Measurements from ENCODE around the gene KIT.

Gene KIT

DNA sequence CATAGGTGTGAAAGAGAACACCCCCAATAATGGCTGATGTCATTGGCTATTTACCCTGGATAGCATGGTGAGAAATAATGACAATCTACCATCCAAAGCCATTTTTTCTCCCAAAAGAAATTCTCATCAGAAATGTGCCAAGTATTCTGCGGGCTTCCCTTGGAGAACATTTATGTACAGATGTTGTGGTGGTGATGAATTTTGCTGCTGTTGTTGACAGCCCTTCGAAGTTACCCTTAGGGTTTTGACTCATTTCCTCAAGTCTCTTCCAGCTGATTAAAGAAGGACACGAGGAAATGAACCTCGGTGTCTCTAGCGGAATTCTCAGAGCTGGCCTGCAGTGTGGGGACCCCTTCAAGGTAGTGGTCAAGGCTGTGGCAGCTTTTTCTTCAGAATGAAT, 3.4 kb downstream of the KIT start:
- no peak for DNase-seq

GRCh38 chr4:54661686-54662085, 3.9 kb downstream of the KIT start:
- no peak for DNase-seq

GRCh38 chr4:54662123-54662522, 4.4 kb downstream of the KIT start:
- no peak for DNase-seq

DNA sequence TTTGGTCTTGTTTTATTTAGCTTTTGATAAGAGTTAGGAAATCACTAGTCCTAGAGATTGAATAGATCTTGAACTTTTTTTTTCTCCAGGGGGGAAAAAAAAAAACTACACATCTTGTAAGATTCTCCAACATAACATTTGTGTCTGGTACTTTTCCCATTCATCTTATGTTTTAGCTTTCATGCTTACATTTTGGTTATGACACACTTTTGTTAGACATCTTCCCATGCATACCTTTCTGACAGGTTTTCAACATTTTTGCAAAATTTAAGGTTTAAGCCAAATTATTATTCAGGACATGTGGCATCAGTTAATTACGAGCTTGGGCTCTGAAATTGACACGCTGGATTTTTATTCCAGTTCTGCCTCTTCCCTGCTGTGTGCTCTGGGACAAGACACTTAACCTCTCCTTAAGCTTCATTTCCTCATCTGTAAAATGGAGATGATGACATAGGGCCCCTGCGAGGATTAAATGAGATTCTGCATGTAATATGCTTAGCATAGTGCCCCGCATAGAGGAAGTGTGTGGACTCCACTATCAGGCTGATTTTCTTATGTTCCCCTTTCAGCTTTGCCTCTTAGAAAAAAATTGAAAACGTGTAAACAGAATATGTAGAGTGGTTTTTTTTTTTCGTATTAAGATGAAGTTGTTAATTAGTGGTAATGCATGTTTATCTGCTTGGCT, 5.3 kb downstream of the KIT start:
- DNase-seq: no peak

DNA sequence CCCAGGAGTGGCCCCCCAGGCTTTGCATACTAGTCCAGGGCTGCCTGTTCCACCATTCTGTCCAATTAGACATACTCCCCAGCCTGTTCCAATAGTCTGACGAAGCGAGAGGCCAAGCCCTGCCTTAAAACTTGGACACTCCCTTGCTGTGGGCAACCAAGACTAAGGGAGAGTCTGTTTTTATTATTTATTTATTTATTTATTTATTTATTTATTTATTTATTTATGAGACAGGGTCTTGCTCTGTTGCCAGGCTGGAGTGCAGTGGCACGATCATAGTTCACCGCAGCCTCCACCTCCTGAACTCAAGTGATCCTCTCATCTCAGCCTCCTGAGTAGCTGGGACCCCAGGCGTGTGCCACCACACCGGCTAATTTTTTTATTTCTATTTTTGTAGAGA, 6.6 kb downstream of the KIT start:
- no peak for DNase-seq

- DNase-seq: no peak
Observed at GRCh38 chr4:54668014-54668611, 10.4 kb downstream of the KIT start.

DNA sequence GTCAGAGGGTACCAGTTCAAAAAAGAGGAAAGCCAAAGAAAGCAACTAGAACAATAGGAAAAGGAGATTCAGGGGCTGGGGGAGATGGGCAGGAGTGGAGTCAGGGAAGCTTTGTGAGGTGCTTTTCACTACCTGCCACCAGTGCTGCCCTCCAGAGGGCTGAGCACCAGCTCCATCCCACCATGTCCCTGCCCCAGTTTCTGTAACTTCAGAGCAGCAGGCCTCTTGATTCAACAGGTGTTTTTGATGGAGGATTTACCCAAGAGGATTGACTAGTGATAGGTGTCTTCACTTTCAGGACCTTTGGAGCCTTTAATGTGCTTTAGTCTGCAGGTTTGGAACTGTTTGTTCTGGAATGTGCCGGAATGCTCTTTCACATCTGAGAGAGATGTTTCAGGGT, 12.1 kb downstream of the KIT start:
- DNase-seq: no peak

GRCh38 chr4:54675721-54676461, 18.1 kb downstream of the KIT start:
- DNase-seq: no peak

GRCh38 chr4:54676658-54677057, 18.9 kb downstream of the KIT start:
- DNase-seq: no peak

- no peak for DNase-seq
Observed at GRCh38 chr4:54677416-54677815, 19.7 kb downstream of the KIT start.

- DNase-seq: no peak
Observed at GRCh38 chr4:54677853-54678650, 20.3 kb downstream of the KIT start.

DNA sequence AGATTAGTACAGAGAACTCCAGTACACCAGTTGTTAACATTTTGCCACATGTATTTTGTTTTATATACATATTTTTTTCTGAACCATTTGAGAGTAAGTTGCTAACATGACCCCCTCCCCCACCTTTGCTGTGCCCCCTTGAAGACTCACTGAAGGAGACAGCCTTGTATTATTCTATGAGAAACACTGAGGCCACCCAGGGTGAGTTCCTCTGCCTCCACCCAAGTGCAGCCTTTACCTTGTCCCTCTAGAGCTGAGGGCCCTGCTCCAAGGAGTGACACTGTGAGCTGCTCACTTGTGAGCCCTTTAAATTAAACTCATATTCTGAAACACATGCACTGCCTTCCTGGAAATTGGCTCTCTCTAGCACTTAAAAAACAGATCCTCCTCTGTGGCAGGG, 21.1 kb downstream of the KIT start:
- DNase-seq: no peak

GRCh38 chr4:54679813-54680212, 22.1 kb downstream of the KIT start:
- no peak for DNase-seq

- no peak for DNase-seq
Observed at GRCh38 chr4:54683616-54684346, 26.0 kb downstream of the KIT start.

DNA sequence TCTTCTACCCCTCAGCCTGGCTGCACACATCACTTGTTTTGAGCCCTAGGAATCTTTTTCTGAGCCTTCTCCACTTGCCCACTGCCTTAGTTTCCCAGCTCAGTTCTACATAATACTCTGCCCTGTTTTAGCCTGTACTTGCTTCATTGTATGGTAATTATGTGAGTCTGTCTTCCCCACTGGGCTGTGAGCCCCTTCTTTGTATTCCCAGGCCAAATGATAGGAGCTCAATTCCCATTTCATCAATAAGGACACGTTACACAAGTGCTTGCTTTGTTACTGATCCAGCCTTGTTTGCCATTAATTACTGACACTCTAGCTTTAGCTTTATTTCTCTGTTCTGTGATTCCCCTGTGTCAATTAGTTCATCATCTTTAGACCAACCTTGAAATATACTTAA, 28.1 kb downstream of the KIT start:
- DNase-seq: no peak

DNA sequence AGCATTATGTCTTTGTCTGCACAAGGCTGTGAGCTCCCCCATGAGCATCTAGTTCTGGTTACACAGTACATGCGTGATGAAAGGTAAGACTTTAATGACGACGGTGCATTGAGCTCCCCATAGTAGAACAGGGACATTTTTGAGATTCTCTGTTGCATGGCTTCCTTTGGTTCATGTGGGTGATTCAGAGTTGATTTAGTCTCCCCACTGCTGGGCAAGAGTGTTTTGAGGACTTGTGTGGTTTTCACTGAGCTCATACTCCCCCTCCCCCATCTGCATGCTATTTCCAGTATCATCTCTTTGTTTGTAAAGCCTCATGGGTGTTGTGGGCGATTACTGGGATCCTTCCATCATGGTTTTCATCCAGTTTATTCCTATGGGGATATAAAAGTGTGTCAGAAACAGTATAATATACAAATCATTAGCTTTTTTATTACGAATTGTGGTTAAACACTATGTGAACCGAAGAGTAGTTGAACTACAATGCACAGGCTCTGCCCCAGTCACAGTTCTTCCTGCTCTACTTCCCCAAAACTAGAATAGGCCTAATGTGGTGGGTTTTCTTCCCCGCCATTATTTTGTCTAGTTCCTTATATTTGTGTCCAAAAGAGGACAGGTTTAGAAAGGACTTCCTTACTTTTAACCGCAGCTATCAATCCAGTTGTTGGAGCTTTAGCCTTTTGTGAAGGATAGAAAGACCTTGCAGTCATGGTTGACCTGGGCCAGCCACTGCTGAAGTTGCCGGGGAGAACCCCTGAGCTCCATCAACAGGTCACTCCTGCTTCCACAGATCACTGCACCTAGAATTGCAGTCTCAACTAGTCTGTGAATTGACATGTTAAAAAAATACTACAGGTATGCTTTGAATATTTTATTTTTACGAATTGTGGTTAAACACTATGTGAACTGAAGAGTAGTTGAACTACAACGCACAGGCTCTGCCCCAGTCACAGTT, 30.4 kb downstream of the KIT start:
- DNase-seq: peak; percentile 41

- DNase-seq: no peak
Observed at GRCh38 chr4:54695337-54695736, 37.6 kb downstream of the KIT start.

GRCh38 chr4:54695788-54696187, 38.0 kb downstream of the KIT start:
- no peak for DNase-seq

DNA sequence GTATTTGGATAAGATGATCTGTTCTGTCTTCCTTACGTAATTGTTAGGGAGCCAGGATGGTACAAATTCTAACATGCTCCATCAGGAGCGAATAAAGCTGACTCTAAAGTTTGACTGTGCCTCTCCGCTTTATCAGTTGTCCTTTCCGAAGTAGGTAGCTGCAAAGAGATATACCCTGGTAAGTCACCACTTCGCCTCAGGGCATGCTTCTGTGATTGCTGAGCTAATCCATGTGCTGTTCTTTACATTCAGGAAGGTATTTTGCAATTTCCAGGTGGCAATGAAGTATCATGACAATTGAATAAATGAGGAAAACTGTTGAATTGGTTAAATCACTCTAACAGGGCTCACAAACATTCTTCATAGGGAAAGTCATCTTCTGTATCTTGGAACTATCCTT, 38.9 kb downstream of the KIT start:
- no peak for DNase-seq

DNA sequence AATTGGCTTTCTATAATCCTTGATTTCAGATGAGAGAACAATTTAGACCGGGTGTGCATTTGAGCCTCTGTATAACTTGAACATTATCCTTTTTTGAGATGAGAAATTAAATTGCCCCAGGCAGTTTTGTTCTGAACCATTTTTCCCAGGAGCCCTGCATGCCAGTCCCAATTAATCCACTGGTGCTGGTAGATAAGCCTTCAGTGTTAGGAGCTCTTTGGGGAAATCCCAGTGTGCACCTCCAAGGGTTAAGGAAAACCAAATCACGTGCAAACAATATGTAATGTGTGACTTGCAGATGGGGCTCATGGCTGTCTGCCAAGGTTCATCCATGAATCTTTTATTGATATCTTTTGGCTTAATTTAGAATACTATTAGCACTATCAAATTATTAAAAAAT, 43.2 kb downstream of the KIT start:
- no peak for DNase-seq

- no peak for DNase-seq
Observed at GRCh38 chr4:54703182-54703581, 45.4 kb downstream of the KIT start.

DNA sequence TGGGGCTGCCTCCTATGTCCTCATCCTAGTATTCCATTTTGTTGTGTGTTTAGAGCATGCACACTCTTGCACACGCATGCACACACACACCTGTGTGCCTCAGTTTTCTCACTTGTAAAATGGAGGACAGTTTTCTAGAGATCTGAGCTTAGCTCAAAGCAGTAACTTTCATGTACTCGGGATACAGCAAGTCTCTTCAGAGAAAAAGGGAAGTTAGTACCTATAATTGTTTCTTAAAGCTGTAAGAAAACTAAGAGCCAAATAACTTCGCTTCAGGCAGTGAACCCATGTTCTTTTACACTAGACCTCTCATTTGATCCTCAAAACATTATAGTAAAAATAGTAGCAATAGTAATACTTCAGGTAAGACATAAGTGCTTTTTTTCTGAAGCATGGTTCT, 49.6 kb downstream of the KIT start:
- DNase-seq: no peak

Data from SIG-M5 (cell line).